Erythroblast (primary cell): ENCODE data around the gene ITPR2.

Experiments
- GATA1 ChIP-seq: IDR thresholded peaks from 2 replicates; pipeline ENCODE4 v1.6.1; 2011; ENCODE audit warnings: low read depth, mild to moderate bottlenecking, control low read depth, low read length, moderate library complexity
- POLR2A ChIP-seq: IDR thresholded peaks from 2 replicates; pipeline ENCODE4 v1.6.1; 2011; ENCODE audit warnings: mild to moderate bottlenecking, low read length

DNA sequence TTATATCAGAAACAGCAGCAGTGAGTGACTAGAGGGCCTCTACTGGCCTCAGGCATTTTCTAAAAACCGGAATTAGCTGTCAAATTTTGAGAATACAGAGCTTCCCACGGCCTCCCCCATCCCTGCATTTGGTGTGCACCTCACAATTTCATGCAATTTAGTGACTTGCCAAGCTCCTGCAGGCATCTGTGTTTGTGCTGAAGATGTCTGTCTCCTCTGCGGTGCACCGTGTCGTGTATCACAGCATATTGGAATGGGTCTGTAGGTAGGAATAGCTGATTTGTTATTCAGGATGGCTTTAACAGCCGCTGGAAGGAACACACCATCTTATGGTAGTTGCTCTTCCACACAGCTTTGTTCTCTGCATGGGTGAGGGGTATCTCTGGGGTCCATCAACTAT lies 497.3 kb downstream of the ITPR2 start:
- TF ChIP-seq POLR2A = no peak
- TF ChIP-seq GATA1 = no peak
